ENCODE measurements around the gene TOP3A.

TOP3A gene

DNA sequence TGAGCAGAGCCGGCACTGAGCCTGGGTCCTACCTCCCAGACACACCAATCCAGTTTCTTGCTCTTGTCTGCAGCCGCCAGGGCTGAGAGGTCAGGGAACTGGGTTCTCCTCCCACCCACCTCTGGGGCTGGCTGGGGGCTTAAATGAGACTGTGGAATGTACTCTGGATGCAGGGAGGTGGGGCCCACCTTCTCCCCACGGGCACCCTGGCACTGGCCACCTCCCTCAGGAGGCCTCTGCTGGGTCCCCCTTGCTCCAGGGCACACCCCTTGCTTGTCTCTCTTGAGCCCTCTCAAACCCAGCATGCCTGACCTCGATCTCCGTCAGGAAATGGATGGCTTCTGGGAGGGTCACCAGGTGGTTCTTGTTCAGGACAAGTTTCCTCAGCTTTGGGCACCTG lies 62.6 kb downstream of the TOP3A start:
- no peak for DNase-seq

DNA sequence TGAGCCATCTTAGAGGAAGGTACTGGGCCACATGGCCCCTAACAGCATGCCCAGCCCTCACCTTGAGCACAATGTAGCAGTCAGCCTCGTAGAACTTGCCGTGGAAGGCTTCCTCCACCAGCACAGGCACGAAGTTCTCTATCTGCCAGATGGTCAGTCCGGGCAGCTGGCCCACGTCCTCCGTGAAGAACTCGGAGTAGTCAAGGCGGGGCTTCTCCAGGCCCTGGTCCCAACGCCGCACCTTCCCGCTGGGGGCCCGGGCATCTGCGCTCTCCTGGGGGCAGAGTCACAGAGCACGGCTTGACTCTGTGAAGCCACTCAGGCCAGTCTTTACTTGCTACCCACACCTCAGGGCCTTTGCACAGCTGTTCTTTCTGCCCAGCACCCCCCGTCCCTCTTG lies 63.6 kb downstream of the TOP3A start:
- DNase-seq, result no peak

GRCh38 chr17:18250708-18251107 lies 64.1 kb downstream of the TOP3A start:
- no peak for DNase-seq

DNA sequence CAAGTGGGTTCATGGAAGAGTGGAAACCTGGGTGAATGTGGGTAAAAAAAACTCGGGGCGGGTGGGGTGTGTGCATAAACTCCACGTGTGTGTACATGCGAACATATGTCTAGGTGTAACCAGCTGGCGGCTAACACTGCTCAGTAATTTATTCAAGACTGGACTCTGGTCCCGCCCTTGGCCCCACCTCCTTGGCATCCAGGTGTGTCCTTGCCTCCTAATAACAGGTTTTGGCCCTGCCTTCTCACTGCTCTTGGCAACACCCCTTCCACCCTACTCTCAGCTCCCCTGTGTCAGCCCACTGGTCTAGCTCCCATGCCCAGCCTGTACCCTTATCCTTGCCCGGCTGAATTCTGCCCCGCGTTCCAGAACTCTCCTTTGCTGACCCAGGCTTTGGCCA lies 64.5 kb downstream of the TOP3A start:
- no peak for DNase-seq

GRCh38 chr17:18248811-18249210 lies 66.0 kb downstream of the TOP3A start:
- no peak for DNase-seq

- DNase-seq, result peak; percentile 60
Measured at GRCh38 chr17:18248300-18248731, 66.5 kb downstream of the TOP3A start.

- no peak for DNase-seq
Measured at GRCh38 chr17:18247613-18248001, 67.2 kb downstream of the TOP3A start.

DNA sequence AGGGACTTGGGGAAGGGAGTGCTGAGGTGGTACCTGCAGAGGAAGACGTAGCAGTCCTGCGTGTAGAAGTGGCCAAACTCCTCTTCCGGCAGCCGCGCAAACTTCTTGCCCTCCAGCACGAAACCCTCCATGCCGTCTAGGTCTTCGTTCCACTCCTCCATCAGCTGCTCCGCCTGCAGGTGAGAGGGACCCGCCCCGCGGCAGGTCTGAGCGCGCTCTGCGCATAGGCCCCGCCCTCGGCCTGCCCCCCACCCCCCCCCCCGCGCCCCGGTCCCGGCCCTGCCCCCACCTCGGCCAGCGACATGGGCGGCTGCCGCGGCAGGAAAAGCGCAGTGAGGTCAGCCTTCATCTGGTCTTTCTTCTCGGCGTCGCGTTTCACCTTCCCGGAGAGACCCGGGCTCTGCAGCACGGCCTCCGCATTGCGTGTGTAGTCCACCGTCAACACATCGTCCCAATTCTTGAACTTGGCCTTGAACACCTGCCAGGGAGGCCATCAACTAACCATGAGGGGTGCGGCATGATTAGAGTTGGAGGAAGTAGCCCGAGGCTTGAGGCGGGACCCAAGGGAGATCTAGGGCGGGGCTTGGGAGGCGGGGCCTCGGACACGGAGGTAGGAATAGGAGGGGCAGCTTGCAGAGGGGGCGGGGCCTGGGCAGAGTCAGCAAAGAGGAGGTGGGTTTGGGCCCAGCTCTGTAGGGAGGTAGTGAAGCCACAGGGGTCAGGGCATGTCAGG lies 67.7 kb downstream of the TOP3A start:
- DNase-seq, result no peak

- no peak for DNase-seq
Measured at GRCh38 chr17:18246109-18246725, 68.6 kb downstream of the TOP3A start.

GRCh38 chr17:18245038-18245776 lies 69.6 kb downstream of the TOP3A start:
- no peak for DNase-seq

GRCh38 chr17:18241229-18241871 lies 73.4 kb downstream of the TOP3A start:
- DNase-seq, result no peak

GRCh38 chr17:18240449-18240848 lies 74.3 kb downstream of the TOP3A start:
- DNase-seq, result no peak

DNA sequence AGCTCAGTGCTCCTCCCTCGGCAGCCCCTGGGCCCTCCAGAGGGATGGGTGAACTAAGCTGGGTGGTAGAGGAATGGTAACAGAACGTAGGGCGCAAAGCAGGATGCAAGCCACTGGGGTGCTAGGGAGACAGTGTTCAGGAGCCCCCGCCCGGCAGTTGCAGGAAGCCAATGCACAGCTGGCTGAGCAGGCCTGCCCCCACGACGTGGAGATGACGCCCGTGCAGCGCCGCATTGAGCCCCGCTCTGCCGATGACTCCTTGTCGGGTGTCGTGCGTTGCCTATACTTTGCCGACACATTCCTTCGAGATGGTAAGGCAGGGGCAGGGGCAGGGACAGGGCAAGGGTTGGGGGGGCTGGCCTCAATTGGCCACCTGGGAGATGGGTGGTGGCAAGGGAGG lies 76.5 kb downstream of the TOP3A start:
- no peak for DNase-seq

DNA sequence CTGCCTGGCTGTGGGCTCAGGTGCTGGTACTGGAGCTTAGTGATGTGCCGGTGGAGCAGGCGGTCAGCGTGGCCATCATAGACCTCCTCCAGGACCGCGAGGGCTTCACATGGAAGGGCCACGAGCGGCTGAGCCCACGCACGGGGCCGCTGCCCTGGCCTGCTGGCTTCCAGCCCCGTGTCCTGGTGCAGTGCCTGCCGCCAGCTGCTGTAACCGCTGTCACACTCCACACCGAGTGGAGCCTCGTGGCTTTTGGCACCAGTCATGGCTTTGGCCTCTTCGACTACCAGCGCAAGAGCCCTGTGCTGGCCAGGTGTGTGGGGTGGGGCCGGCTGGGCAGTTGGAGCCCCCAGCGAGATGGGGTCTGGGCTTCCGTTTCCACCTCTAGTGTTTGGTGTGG lies 77.3 kb downstream of the TOP3A start:
- DNase-seq, result no peak

- no peak for DNase-seq
Measured at GRCh38 chr17:18236494-18236893, 78.3 kb downstream of the TOP3A start.

- DNase-seq, result no peak
Measured at GRCh38 chr17:18235743-18236256, 79.0 kb downstream of the TOP3A start.

- no peak for DNase-seq
Measured at GRCh38 chr17:18234853-18235380, 79.9 kb downstream of the TOP3A start.

GRCh38 chr17:18233803-18234518 lies 80.8 kb downstream of the TOP3A start:
- no peak for DNase-seq

GRCh38 chr17:18231164-18231563 lies 83.6 kb downstream of the TOP3A start:
- no peak for DNase-seq

DNA sequence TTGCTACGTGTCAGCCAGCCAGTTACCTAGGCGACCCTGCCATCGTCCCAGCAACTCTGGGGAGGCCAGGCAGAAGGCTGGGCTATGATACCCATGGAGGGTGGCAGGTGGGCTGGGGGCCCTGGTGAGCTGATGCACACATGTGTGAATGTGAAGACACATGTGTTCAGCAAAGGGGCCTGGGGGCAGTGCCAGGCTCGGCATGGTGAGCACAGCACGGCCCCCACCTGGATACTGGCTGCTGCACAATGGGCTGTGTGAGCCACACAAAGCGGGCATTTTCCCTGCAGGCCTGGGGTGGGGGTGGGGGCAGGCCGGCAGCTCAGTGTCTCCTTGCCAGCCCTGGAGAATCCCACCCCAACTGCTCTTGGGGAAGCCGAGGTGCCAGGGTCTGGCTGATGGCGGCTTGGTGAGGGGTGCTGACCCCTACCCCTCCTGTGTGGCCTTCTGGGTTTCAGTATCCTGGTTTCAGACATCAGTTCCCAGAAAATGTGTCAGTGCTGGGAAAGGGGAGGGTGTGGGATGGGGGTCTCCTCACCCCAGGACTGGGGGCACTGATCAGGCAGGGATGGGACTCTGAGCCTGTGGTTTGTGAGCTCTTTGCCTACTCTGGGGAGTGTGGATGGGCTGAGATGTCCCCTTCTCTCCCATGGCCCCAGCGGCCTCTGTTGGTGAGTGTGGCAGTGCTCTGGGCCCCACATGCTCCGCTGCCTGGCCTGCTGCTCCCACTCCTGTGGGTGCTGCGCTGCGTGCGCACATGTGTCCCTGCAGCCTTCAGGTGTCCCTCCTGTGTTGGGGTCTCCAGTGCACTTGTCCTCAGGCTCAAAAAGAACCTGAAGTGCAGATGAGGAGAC lies 84.3 kb downstream of the TOP3A start:
- DNase-seq, result no peak

DNA sequence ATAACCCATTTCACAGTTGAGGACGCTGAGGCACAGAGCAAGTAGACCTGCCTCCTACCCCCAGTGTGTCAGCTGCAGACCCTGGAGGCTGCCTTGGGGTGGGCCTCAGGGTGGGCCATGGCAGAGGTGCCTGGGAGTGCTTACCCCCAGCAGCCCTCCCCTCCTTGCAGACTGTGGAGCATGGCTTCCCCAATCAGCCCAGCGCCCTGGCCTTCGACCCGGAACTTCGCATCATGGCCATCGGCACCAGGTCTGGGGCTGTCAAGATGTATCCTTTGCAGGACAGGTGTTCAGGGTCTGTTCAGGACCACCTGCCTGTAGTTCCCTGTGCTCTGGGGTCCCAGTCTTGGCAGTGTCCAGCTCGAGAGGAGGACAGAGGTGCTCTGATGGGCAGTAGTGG lies 85.0 kb downstream of the TOP3A start:
- DNase-seq, result no peak
